ENCODE data around the gene WNT9B.

GRCh38 chr17:46896991-46897390 is 45.6 kb downstream of the WNT9B start:
- TF ChIP-seq, protein P1, sequence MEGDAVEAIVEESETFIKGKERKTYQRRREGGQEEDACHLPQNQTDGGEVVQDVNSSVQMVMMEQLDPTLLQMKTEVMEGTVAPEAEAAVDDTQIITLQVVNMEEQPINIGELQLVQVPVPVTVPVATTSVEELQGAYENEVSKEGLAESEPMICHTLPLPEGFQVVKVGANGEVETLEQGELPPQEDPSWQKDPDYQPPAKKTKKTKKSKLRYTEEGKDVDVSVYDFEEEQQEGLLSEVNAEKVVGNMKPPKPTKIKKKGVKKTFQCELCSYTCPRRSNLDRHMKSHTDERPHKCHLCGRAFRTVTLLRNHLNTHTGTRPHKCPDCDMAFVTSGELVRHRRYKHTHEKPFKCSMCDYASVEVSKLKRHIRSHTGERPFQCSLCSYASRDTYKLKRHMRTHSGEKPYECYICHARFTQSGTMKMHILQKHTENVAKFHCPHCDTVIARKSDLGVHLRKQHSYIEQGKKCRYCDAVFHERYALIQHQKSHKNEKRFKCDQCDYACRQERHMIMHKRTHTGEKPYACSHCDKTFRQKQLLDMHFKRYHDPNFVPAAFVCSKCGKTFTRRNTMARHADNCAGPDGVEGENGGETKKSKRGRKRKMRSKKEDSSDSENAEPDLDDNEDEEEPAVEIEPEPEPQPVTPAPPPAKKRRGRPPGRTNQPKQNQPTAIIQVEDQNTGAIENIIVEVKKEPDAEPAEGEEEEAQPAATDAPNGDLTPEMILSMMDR (IDR thresholded peaks at IDR 0.05) = no peak
- TF ChIP-seq POLR2AphosphoS5 (IDR thresholded peaks at IDR 0.05; ENCODE audit: low read depth, low read length) (no peak), SIN3A (IDR thresholded peaks at IDR 0.05; ENCODE audit: borderline replicate concordance, insufficient read depth, low read depth, low read length) (no peak)

All from Panc1 (cell line).